AG04449 (cell line): ENCODE results near the gene HOXD11.

Experiments
- CTCF ChIA-PET: fragments of 350-600 bp; formaldehyde crosslinking; extraction: SDS; loops from one replicate; lab custom pipeline; 2021; ENCODE audit warnings: antibody characterized with exemption; lab: Yijun Ruan, JAX
- POLR2A ChIA-PET: fragments of 400-600, 350-600 bp; formaldehyde crosslinking; extraction: SDS; loops from one replicate; lab custom pipeline; 2020; ENCODE audit warnings: antibody characterized with exemption, inconsistent platforms; lab: Yijun Ruan, JAX
- DNase-seq: peaks from one replicate; pipeline ENCODE4 v3.0.0-alpha.2; 2010; ENCODE audit warnings: low read depth, low spot score
- H3K4me3 ChIP-seq: 2 replicates; pipeline ENCODE4 v1.5.1; 2011; ENCODE audit warnings: low read depth, mild to moderate bottlenecking, control low read depth, low read length
- TF ChIP-seq, protein P1 (sequence below): IDR thresholded peaks from one replicate; pipeline ENCODE4 v1.5.1; 2011; ENCODE audit warnings: mild to moderate bottlenecking, moderate library complexity, low read length, control low read depth, inconsistent platforms; ENCODE audit not compliant: insufficient read depth; ENCODE audit errors: missing control alignments

Gene HOXD11

GRCh38 chr2:176133389-176133788 lies 26.3 kb downstream of the HOXD11 start:
- H3K4me3 ChIP-seq = no peak overlapping the region
- CTCF ChIA-PET = interaction anchor here (2.3 to 30.2 kb wide), 5 partner anchors 321 to 1016 kb away, joined by 9 to 1421 read pairs (median 42); no protein-coding TSS in a partner anchor
- TF ChIP-seq, protein P1, sequence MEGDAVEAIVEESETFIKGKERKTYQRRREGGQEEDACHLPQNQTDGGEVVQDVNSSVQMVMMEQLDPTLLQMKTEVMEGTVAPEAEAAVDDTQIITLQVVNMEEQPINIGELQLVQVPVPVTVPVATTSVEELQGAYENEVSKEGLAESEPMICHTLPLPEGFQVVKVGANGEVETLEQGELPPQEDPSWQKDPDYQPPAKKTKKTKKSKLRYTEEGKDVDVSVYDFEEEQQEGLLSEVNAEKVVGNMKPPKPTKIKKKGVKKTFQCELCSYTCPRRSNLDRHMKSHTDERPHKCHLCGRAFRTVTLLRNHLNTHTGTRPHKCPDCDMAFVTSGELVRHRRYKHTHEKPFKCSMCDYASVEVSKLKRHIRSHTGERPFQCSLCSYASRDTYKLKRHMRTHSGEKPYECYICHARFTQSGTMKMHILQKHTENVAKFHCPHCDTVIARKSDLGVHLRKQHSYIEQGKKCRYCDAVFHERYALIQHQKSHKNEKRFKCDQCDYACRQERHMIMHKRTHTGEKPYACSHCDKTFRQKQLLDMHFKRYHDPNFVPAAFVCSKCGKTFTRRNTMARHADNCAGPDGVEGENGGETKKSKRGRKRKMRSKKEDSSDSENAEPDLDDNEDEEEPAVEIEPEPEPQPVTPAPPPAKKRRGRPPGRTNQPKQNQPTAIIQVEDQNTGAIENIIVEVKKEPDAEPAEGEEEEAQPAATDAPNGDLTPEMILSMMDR = no peak
- POLR2A ChIA-PET = interaction anchor here (0.7 kb wide), 1 partner anchor 1009 kb away, joined by 3 read pairs; no protein-coding TSS in a partner anchor
- no peak for DNase-seq

DNA sequence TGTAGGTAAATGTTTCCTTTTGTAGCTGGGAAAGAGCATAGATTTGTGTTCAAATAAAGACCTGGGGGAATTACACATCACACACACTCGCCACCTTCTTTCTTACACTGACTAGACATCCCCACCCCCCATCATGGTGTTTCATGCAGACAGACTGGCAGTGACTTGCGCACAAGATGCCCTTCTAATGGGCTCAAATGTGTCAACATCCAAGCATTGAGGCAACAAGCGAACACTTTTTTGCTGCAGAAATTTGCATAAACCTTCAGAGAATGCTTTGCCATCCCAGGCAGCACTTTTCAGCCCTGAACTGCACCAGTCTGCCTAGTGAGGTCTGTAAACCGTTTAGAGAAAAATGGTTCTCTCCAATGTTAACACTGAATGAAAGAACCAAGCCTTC lies 27.0 kb downstream of the HOXD11 start:
- DNase-seq = no peak
- ChIA-PET POLR2A (no interaction called here), CTCF (interaction anchor here (2.3 to 30.2 kb wide), 4 partner anchors 320 to 1015 kb away, joined by 10 to 1421 read pairs (median 72); no protein-coding TSS in a partner anchor)
- TF ChIP-seq, protein P1 = no peak
- H3K4me3 ChIP-seq = no peak overlapping the region

DNA sequence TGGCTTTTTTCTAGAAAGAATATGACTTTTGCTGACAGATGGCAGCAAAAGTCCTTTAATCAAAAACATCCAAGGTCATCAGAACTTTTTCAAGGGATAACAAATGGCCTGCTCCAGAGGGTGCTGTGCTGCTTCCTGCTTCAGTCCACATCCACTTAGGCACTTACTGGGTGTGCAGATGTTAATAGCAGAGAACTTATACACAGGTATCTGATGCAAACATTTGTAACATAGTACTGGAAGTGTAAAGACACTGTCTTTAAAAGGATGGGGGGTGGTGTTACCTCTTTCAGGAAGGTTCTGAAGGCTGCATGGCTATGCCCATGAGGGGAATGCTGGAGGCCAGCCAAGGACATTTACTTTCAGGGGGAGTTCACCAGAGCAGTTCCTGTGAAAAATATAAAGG lies 28.0 kb downstream of the HOXD11 start:
- no peak overlapping the region for H3K4me3 ChIP-seq
- ChIA-PET CTCF (interaction anchor here (5.3 to 30.2 kb wide), 5 partner anchors 6 to 508 kb away, joined by 42 to 1421 read pairs (median 124); partner anchors contain the start of gene HOXD8), POLR2A (no interaction called here)
- TF ChIP-seq, protein P1 = peak; percentile 15
- DNase-seq = no peak

- no peak for DNase-seq
- TF ChIP-seq, protein P1 = no peak
- ChIA-PET CTCF (interaction anchor here (7.4 to 30.2 kb wide), 5 partner anchors 8 to 506 kb away, joined by 119 to 1421 read pairs (median 190); partner anchors contain the start of genes HOXD3, HOXD4 and HOXD8), POLR2A (interaction anchor here (0.8 to 2.6 kb wide), 8 partner anchors 9 to 518 kb away, joined by 3 to 9 read pairs (median 5); no protein-coding TSS in a partner anchor)
- peak overlapping the region; percentile 78 for H3K4me3 ChIP-seq
Measured at GRCh38 chr2:176136374-176137251, 29.5 kb downstream of the HOXD11 start.

DNA sequence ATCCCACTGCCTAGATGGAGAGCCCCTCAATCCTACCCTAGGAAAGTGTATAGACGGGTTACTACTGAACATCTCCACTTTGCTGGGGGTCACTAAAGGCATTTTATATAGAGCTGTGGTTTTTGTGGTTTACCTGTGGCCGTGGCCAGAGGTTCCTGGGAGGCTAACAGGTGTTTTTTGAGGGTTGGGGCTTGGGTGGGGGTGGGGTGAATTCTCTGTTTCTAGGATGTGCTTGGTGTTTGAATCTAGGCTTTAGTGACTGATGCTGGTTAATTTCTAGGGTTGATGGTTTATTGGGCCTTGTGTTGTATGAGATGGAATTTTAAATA lies 30.1 kb downstream of the HOXD11 start:
- CTCF ChIA-PET = interaction anchor here (7.4 to 30.2 kb wide), 5 partner anchors 8 to 506 kb away, joined by 119 to 1421 read pairs (median 190); partner anchors contain the start of genes HOXD3, HOXD4 and HOXD8
- POLR2A ChIA-PET = interaction anchor here (0.8 to 2.6 kb wide), 6 partner anchors 25 to 515 kb away, joined by 3 to 9 read pairs (median 4); no protein-coding TSS in a partner anchor
- DNase-seq = no peak
- H3K4me3 ChIP-seq = peak overlapping the region; percentile 78
- TF ChIP-seq, protein P1 = no peak

- CTCF ChIA-PET = interaction anchor here (0.9 to 30.2 kb wide), 9 partner anchors 9 to 1010 kb away, joined by 3 to 1421 read pairs (median 119); partner anchors contain the start of genes HOXD3, HOXD4 and HOXD8
Measured at GRCh38 chr2:176137906-176138305, 30.8 kb downstream of the HOXD11 start.

More at GRCh38 chr2:176137906-176138305, 30.8 kb downstream of the HOXD11 start:
- H3K4me3 ChIP-seq = peak overlapping the region; percentile 78
- DNase-seq = no peak
- POLR2A ChIA-PET = interaction anchor here (2.6 kb wide), 1 partner anchor 499 kb away, joined by 9 read pairs; no protein-coding TSS in a partner anchor
- TF ChIP-seq, protein P1 = no peak
